GM19395 (cell line): Measurements from ENCODE around the gene DNMT3A.

ENCODE experiments used
- ATAC-seq: cut with Tn5 transposase; IDR thresholded peaks from one replicate; pipeline ENCODE4 v1.9.1; 2021; ENCODE audit warnings: mild to moderate bottlenecking, moderate library complexity; ENCODE audit not compliant: unreplicated experiment

DNMT3A gene

GRCh38 chr2:25341753-25342371 is at the start of gene DNMT3A:
DNMT3A (minus strand) TSS chr2:25341925; CDS start chr2:25313984, 27,941 bp downstream.
- peak; percentile 30 for ATAC-seq

- ATAC-seq, result no peak
Observed at GRCh38 chr2:25389161-25389560, 47.4 kb upstream of the DNMT3A start.

- ATAC-seq, result peak; percentile 66
Observed at GRCh38 chr2:25388491-25388890, 46.8 kb upstream of the DNMT3A start.

DNA sequence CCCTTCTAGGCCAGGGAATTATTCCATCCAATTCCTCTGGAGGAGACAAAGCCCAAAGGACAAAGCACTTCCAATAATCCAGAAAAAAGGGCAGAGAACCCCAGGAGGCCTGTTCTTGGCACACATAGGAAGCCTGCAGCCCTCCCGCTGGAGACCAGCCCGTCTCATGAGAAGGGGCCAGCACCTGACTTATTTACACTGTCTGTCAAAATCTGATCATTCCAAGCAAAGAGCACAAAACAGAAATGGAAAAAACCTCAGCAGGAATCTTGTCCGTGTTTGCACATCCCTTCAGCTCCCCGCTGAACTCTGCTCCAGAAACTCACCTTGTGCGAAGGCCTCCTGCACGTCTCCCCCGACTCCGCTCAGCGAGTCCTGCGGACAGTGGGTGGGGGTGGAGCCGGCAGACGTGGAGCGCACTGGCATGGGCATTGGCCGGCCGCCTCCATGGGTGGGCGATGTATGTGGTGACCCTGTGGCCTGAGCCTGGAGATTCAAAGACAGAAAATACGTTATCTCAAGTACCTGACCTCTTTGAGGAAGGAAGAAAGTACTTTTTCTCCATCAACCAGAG is 46.2 kb upstream of the DNMT3A start:
- ATAC-seq, result peak; percentile 14

DNA sequence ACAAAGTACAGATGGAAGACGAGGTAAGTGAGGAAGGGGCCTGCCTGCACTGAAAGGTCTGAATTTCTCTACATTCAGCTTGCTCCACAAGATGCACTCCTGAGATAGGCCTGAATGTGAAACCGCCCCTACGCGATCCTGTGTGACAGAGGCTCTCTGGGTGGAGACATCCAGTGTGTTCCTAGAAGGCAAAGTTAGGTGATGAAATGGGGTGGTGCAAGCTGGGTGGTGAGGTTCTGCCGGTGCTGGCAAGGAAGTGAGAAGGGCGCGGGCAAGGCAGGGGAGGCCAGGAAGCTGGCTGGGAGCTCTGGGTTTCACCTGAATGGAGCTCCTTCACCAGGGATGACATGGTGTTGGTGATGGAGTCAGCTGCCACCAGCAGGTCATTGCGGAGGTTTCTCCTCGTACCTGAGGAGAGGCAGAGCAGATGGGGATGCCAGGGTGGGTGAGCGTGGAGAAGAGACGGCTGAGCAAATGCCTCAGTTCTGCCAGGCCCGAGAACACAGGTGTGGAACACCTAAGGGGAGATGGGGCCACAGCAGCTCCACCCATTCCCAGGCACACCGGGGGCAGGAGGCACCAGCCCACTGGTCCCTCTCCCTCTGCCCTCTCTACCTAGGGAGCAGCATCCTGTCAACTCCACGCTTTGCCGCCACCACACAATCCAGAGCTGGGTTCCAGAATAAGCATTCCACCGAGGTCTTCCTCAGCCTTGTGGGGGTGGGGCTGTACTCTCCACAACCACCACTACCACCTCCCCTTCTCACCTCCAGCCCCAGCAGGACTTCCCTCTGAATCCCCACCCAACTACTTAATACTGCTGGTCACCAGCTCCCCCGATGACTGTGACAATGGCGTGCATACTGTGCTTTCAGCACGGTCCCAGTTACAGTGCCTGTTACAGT is 45.5 kb upstream of the DNMT3A start:
- no peak for ATAC-seq

GRCh38 chr2:25385910-25386309 is 44.2 kb upstream of the DNMT3A start:
- ATAC-seq, result no peak

- no peak for ATAC-seq
Observed at GRCh38 chr2:25383806-25384205, 42.1 kb upstream of the DNMT3A start.

GRCh38 chr2:25381502-25381901 is 39.8 kb upstream of the DNMT3A start:
- no peak for ATAC-seq

- no peak for ATAC-seq
Observed at GRCh38 chr2:25380586-25381375, 39.1 kb upstream of the DNMT3A start.

DNA sequence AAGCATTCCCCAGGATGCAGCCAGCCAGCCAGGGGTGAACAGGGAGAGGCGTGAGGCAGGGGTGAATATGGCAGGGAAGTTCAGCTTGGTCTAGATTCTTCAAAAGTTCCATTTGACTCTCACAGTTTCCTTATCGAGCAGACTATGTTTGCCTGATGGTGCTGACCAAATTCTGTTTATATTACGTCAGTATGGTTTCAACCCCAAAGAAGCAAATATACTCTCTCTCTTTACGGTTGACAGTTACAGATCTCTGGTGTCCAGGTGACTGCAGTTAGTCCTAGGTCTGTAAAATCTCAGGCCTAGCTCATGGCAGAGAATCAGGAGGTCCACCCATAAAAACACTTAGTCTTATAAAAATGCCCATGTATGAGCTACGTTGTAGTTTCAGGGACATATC is 38.3 kb upstream of the DNMT3A start:
- ATAC-seq, result no peak

DNA sequence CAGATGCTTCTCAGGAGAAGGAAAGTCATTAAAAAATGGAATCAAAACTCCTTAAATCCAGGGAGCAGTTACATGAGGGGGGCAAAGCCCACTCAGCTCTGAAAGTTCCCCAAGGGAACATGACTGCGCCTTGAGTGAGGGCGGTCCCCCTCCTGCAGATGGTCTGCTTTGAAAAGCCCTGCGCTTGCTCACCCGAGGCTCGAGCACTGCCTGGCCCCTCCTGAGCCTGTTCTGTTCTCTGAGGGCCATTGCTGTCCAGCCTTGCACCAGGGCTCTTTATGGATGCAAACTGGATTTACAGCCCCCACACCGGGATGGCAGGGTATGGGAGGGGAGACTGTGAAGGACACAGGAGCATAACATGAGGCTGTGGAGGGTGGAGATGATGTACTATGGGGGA is 37.8 kb upstream of the DNMT3A start:
- ATAC-seq, result no peak

- no peak for ATAC-seq
Observed at GRCh38 chr2:25378731-25379490, 37.2 kb upstream of the DNMT3A start.

DNA sequence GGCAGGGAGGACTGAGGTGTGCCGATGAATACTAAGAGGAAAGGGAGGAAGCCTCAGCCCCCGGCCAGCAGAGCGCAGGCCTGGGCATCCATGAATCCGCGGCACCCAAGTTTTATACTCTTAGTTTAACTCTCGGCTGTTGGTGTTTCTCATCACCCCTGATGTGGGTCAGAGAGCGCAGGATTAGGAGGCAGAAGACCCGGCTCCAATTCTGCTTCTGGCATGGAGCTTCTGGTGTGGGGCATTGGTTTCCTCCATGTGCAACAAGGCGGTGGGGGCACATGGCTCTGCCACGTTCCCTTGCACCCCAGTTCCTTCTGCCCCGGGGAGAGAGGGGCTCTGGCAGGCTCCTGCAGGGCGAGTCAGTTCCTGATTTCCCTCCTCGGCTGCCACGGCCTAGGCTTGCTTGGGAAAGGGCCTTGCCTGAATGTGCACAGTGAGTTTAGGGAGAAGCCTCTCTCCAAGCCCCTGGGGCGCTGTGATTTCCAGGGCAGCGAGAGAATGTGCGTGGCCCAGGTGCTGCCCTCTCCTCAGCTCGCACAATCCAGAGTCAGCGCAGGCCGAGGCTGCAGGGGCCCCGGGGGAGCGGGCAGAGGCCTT is 36.2 kb upstream of the DNMT3A start:
- ATAC-seq, result no peak

DNA sequence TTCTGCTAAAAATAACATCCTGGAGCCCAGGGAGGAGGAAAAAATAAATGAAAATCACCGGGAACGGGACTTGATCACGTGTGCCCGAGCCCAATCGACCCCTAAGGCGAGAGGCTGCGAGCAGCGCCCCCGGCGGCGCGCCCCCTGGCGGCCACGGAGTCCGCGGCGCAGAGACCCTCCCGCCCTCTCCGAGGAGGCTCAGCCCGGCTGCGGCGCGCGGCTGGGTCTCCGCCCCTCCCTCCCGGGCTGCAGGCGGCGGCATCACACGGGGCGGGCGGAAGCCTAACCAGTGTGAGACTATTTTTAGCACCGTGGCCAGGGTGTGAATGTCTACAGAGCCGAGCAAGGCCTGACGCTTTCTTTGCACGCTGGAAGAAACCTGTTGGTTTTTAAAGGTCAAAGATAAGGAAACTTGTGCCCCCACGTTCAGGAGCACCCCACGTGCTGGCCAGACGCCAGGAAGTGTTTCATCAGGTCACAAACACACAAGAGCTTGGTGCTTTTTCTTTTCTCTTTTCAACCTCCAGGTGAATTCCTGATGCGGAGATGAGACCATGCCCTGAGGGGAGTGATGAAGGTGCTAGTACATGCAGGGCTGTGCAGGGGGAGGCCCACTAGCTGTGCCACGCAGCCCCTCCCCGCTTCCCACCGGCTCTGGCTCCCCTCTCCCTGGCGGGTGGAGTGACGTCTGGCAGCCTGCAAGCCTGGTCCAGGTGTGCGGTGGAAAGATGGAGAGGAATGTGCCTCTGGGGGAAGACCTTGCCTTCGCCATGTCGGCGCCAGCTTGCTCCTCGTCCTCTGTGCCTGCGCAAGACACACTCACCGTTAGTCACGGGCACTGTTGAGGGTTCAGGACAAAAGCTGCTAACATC is 35.3 kb upstream of the DNMT3A start:
- peak; percentile 91 for ATAC-seq

- no peak for ATAC-seq
Observed at GRCh38 chr2:25375989-25376545, 34.3 kb upstream of the DNMT3A start.

DNA sequence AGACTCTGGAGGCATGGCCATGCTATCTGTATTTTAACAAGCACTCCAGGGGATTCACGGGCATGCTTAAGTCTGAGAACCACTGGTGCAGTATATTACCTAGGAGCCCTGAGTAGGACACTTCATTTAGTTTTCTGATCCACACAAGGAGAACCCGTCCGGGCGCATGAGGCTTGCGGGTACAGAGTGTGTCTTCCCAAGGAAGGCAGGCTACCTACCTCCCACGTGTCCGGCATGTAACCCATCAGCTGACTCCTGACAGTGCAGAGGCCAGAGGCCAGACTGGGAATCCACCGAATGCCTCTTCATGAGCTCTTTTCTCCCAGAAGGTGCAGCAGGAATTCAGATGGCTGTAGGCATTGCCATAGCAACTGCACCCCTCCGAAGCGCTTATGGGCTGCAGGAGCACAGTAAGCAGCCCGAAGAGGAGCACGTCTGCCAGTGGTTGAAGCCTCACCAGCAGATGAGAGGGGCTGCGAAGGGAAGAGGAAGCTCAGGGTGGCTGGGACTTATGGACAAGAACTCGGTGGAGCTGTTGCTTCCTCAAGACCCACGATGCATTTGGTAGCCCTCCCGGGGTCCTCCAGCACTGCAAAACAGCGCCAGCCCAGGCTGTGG is 33.8 kb upstream of the DNMT3A start:
- ATAC-seq, result no peak

GRCh38 chr2:25374827-25375226 is 33.1 kb upstream of the DNMT3A start:
- ATAC-seq, result no peak

DNA sequence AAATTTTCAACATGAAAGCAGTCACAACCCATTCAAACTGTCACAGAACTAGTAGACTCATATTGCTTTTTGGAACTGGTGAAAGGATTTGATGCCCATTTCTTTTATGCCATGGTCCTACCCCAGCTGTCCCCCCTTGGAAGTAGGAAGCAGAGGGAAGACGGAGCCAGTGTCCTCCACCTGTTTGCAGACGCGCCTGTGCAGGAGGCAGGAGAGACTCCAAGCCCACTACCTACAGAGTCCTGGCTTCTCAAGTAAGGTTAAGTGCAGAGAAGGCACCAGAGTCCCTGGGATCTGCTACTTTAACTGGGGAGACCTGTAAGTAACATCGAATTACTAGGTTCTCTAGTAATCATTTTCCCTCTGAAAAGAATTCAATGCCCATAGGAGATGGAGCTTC is 32.7 kb upstream of the DNMT3A start:
- no peak for ATAC-seq
